Pulmonary artery endothelial cell (primary cell): ENCODE data around the gene UMODL1. TPM values are rescaled to one million over a fixed set of nuclear protein-coding genes. Genes with fewer than 3 reads are reported as not detected.

ENCODE experiments used
- DNase-seq: peaks from one replicate; pipeline ENCODE4 v3.0.0-alpha.2; 2011; ENCODE audit warnings: low read depth, low spot score
- total RNA-seq: library from RNA; depleted of rRNA; stranded (reverse); fragments of >200 nt; gene quantifications from 2 replicates; pipeline ENCODE4 v1.2.3, GENCODE V29; 2014

Gene UMODL1
- total RNA-seq, 1 donor from 2014 or later: not detected

DNA sequence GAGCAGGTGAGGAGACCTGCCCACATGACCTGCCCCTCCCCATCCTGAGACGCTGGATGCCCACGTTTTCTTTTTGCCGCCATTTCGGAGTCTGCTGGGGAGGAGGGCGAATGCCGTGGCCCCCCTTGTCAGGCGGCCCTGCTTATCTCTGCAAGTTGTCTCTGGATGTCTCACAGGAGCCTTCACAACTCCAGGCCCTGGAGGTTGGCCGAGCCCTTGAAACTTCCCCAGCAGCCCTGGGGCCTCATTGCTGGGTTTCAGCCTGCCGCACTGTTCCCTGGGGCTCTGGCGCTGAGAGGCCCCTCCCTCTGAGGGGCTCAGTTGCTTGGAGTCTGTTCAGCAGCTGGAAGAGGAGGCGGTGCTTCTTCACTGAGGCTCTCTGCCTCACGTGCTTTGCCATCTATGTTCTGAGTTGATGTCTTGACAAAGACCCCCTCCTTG lies 31.2 kb upstream of the UMODL1 start:
- DNase-seq: no peak

DNA sequence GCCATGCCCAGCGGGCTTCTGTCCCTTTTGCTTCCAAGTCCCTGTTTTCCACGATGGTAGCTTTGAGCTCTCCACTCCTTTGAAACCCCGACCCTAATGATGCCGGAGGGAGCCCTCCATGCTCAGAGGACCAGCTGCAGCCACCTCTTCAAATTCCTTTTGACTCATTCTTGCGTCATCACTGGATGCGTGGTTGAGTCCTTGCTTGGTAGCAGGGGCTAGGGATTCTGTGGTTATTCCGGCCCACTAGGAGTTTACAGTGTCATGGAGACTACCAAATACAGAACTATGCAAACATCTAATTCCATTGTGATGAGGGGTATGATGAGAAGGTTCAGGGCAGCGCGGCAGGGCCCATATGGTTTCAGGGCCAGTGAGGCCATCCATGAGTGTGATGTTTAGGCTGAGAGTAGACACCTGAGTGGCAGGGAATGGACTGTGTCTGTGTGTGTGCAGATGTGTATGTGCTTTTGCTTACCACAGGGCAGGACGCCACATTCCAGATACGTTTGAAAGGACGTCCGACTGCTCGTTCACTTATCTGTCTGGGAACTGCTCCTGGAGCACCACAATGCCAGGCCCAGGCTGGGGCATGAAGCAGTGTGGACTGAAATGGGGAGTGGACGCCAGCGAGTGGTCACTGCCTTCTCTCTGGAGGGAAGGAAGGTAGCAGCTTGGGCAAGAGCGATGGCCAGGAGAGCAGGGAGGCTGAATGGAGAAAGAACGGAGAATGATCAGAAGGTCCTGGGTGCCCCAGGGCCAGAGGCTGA lies 30.5 kb upstream of the UMODL1 start:
- DNase-seq: no peak

DNA sequence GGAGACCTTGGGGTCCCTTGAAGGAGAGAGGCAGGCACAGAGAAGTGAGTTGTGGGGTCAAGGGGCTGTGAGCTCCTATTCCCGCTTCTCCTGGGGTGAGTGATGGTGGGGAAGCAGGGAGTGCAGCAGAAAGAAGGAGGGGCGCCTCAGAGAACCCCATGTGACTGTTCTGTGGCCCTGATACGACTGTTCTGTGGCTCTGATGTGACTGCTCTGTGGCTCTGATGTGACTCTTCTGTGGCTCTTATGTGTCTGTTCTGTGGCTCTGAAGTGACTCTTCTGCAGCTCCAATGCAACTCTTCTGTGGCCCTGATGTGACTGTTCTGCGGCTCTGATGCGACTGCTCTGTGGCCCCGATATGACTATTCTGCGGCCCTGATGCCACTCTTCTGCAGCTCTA lies 29.9 kb upstream of the UMODL1 start:
- no peak for DNase-seq

DNA sequence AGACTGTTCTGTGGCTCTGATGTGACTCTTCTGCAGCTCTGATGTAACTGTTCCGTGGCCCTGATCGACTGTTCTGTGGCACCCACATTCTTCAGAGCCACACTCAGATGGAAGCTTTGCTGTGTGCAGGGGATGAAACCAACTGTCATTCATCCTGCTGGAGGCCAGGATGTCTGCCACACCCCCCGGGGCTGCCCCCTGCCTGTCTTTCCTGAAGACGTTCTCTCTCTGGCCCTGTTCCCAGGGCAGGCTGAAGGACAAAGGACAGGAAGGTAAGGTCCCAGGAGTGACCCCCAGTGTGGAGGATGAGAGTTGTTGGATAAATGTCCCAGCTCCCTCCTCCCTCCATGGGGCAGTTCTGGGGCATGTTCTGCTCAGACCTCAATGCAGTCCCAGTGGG lies 29.4 kb upstream of the UMODL1 start:
- no peak for DNase-seq

DNA sequence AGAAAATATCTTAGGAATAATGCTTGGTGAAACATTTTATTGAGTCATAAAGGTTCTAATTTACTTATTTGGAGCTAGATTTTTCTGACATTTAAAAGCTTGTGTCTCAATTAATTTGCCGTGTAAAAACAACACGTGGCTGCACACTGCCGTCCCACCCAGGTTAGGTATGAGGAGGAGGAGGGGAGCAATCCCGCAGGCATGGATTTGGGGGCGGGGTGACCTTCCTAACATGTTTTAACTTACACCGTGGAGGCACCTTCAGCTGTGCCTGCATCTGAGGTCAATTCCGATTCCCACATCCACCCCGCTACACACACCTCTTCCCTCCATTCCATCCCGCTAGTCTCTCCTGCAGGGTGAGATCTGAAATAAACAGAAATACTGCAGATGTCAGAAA lies 28.5 kb upstream of the UMODL1 start:
- DNase-seq: no peak

DNA sequence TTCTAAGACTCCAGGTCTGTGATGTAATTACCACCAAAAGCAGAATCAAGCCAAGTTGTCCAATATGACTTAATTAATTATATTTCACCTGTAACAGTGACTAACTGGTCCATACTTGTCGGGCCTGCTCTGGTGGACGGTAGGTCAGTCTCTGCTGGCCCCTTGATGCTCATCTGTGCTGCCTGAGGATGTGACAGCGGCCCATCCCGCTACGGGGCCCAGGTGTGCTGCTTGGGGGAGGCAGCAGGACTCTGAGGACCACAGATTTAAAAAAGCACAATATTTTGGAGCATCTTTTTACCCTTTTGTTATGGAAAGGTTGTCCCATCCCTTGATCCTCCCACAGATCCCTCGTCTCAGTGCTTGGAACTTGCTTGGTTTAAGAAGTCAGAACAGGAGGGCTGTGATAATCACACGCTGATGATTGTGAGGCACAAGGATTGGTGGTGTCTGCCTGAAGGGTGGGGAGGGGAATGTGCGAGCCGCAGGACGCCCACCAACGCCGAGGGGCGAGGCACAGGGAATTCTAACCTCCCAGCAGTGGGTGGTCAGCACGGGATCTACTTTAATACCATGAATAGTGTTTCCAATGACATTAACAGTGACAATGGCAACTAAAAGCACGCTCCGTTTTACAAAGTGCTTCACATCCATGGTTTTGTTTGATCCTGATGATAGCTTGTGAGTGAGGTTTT lies 27.8 kb upstream of the UMODL1 start:
- DNase-seq: no peak

DNA sequence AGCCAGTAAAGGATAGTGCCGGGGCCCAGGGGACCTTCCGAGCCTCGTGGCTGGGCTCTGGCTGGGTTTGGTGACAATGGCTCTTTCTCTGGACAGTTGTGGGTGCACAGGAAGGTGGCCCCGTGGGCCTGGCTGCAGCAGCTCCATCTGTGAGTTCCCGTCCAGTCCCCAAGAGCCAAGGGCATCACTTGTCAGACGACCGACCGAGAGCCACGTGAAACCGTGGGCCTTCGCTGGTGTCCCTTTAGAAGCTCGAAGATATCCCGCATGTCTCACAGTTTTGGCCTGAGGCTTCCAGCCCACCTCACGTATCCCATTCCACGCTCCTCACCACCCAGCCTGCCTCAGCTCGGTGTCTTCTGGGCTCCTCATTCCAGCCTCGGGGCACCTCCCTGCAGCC lies 27.2 kb upstream of the UMODL1 start:
- no peak for DNase-seq

DNA sequence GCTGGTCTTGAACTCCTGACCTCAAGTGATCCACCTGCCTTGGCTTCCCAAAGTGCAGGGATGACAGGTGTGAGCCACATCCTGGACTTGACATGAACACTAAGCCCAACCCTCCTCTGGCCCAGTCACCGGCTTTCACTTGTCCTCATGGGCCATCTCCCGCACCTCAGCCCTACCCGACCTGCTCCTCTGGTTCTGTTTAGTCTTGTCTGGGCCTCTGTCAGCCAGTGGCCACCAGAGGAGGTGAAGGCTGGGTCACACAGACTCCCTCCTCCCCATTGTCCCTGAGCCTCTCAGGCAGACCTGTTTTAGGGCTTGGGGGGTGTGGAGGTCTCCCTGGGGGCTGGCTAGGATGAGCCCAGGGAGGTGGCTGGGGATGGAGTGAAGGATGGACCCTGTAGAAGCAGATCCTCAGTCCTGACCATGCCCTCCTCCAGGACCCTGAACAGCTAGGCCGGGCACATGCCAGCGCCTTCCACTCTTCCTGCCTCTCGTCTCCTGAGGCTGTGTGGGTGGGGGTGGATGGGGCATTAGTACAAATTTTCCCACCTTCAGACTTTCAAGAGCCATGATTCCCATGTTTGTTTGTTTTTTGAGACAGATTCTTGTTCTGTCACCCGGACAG lies 26.1 kb upstream of the UMODL1 start:
- no peak for DNase-seq

DNA sequence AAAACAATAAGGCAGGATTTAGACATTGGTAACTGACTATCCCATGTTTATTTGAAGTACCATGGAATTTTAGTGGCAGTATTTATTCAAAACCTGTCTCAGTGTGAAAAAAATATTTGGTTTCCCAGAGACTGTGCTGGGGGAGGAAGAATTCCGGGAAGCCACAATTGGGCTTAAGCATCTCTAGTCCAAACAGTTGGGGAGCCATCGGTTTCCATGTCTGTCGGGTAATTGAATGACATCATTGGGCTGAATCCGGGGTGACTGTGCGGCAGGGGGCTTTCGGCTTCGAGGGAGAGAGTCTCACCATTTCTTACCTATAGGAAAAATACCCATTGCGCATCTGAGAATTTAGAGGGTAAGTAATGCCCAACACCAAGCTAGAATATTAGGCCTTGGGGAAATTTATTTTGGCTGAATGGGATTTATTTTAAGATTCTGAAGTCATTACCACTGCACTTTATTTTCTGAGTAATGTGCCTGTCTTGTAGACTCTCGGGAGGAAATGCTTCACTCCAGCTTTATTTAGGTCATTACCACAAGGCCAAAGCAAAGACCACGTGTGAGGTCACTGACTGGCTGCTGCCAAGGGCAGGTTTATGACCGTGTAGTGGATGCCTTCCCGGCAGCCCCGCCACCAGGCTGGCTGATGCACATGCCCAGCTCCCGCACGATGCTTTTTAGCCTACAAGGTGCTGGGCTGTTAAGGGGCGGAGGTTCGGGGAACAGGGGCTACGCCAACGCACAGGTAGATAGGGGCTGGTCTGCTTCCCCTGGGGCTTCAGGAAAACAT lies 23.1 kb upstream of the UMODL1 start:
- DNase-seq: peak; percentile 43

DNA sequence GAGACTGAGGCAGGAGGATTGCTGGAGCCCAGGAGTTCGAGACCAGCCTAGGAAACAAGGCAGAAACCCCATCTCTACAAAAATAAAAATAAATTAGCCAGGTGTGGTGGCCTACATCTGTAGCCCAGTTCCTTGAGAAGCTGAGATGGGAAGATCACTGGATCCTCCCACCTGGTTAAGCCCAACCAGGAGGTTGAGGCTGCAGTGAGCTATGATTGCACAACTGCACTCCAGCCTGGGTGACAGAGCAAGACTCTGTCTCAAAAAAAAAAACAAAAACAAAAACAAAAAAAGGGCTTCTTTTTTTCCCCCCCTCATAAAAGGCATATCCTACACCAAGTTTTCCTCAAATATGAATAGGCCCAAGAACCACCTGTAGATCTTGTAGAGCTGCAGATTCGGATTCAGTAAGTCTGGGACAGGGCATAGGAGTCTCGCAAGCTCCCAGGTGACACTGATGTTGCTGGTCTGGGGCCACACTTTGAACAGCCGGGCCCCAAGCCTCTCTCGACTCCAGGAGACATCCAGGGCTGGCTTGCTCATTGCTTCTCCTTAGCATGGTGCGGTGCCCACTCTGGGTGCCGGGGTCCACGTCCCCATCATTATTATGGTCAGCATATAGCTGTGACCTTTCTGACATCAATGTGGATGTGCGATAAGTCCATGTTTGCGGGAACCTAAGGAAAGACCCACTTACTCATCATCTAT lies 22.1 kb upstream of the UMODL1 start:
- DNase-seq: no peak

DNA sequence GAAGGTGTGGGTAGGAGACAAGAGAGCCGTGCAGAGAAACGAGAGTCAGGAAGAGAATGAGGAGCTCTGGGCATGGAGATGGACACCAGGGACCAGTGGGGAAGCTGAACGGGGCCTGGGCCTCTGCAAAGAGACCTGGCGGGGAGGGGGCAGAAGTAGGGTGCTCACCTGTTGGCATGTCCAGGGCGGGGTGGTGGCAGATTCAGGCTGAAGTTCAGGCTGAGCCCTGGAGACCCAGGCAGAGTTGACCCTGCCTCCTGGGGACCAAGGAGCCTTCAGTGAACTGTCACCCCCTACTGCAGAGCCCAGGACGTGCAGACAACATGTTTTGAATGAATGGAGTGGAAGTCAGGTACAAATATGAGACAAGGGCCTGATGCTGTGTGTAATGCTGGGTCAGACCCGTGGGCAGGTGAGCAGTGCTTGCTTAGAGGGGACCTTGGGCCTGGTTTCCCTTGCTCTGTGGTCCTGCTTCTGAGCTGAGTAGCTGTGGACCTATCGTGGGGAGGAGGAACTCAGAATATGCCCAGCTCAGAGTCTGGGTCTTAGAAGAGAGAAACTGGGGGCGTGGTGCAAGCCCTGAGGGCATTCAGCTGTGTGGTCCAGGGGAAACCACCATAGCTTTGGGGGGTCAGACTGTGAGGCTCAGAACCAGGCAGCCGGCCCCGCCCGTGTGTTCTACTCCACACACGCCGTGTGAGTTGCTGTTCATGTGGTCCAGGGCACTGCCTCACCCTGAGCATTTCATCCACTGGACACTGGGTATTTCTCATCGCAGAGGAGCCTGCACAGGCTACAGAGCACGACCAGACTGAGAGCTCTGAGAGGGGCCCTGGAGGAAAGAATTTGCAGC lies 21.3 kb upstream of the UMODL1 start:
- no peak for DNase-seq

DNA sequence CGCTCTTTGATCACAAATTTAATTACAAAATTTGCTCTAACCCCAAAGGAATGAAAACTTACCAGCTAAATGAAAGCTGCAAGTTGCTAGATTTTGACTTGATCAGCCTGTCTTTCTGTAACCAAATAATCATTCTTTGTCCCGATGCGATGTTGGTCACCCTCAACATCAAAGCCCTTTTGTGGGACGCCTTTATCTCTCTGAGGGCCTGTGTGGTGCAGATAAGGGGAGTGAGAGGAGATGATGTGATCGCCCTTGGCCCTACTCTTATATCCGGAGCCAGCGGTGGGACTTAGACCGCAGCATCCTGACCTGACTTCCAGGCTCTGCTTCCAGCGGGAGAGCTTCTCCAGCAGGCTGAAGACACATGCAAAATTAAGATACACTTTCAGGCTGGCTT lies 19.3 kb upstream of the UMODL1 start:
- DNase-seq: no peak

DNA sequence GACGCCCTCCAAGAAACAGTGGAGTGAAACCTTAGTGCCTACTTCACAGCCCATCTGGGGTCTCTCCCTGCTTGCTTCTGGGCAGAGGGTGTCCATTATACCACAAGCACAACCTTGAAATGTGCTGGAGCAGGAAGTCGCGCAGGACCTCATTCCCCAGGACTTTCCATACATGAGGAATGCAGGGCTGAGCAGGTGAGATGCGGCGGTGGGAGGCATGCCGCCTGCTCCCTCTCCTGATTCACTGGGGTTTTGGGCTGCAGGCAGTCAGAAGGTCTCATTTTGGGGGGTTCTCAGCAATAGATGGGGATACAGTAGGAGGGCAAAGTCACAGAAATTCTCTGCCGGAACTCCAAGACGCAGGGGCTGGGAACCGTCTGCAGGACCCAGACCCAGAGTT lies 15.7 kb upstream of the UMODL1 start:
- DNase-seq: no peak

DNA sequence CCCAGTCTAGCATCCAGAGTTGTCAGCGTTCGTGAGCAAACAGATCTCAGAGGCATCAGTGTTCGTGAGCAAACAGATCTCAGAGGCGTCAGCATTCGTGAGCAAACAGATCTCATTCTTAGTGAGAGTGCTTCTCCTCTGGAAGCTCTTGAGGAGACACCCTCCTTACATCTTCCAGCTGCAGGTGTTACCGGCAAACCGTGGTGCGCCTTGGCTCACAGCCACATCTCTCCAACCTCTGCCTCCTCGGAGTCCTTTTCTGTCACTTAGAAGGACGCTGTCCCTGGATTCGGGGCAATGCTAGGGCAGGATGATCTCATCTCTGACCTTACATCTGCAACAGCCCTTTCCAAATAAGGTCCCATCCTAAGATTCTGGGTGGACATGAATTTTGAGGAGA lies 14.6 kb upstream of the UMODL1 start:
- DNase-seq: no peak

DNA sequence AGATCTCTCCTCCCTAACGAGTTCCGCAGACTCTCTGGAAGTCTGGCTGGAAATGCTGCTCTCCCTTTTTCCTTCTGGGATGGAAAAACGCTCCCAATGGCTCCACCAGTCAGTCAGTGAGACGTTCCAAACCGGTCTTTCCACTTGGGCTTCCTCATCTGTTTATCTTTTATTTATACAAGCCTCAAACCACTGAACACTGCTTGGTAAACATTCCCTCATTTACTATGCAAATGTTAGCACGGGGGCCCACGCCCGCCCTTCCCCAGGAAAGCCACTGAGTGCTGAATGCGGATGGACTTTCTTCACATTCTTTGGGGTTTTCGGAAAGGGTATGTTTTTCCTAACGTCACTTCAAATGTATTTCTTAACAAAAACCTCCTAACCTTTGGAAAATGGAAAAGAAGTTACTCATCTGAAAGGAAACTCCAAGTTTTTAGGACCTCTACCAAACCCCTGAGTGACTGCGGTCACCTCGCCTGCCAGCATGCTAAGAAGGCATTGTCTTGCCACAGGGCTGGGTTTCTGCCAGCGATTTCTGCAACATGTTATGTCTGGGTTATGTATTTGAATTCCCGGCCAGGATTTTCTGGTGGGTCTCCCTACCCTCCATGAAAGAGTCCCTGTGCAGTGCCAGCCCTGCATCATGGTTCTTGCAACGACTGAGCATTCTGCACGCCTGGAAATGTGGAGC lies 14.0 kb upstream of the UMODL1 start:
- DNase-seq: no peak

DNA sequence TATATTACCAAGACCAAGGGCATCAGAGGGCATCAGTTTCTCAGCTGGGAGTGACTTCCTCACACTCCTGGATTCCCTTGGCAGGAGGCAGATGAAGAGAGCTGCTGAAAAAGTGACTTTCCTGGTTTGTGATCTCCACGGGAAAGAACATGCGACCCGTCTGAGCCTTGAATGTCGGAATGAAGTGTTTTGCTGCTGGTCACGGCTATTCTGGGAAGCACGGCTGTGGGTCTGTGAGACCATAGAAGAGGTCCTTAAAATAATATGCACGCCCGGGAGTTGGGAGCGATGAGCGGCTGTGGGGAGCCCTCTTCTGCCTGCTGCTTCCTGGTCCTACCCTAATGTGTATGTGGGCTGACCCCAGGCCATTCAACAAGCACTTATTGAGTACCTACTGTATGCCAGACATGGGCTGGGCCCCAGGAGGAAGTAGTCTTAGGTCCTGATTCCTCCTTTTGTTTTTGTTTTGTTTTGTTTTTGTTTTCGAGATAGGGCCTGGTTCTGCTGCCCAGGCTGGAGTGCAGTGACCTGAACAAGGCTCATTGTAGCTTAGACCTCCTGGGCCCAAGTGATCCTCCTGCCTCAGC lies 13.2 kb upstream of the UMODL1 start:
- DNase-seq: no peak

DNA sequence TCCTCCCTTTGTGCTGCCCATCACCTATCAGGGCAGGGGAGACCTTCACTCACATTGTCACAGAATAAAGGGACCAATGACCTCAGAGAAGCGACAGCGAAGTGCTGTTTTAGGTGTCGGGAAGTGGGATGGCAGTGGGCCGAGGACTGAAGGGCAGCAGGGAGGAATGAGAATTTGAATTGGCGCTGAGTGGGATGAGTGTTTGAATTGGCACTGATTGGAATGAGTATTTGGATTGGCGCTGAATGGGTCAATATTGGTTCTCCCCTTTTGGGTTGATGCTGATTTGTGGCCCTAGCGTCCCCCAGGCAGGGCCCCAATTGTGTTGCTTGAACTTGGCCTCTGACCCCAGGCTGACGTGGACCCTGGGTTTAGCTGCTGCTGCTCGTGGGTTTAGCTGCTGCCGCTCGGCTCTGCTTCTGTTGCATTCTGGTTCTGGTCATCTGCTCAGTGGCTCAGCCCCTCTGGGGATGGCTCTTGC lies 12.4 kb upstream of the UMODL1 start:
- no peak for DNase-seq

DNA sequence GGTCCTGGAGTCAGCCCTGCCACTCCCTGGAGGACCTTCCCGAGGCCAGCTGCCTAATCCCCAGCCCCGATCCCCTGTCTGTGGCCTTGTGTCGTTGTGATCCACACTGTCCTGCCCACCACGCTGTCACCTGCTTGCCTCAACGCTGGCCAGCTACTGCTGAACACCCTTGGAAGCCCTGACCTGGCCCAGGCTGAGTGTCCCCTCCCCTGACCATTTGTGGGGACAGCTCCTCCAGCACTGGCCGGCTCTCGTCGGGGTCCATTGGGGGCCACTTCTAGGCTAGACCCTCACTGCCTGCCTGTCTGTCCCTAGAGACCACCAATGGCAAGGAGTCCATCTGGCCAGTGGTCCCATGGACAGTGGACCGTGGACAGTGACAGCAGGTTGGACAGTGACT lies 12.0 kb upstream of the UMODL1 start:
- no peak for DNase-seq

DNA sequence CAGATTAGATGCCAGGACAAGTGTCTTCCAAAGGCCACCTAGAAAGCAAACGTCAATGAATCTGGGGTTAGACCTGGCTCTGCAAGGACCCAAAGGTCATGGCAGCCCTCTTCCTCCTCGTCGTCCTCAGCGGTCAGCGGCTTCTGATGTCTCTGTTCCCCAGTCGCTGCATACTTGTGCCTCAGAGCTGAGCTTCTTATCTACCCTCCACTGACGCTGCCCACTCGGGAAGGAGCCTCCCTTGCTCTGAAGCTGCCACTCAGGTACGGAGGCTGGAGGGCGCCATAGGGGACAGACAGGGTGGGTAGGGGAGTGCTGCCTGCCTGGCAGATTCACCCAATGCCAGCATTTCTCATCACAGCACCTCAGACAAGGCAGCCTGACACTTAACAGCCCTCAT lies 11.4 kb upstream of the UMODL1 start:
- no peak for DNase-seq
